WTC11 (cell line): ENCODE measurements around the gene CAPRIN2. TPM values are rescaled to one million over a fixed set of nuclear protein-coding genes. Genes with fewer than 3 reads are reported as not detected.

Experiments
- ARID4B ChIP-seq: sonication (generic); formaldehyde crosslinking; IDR thresholded peaks from 2 replicates; pipeline ENCODE4 v1.8.0; 2023; ENCODE audit warnings: missing genetic modification reagents, mild to moderate bottlenecking, borderline replicate concordance
- E2F4 ChIP-seq: sonication (generic); formaldehyde crosslinking; IDR thresholded peaks from 2 replicates; pipeline ENCODE4 v1.8.1; 2022; ENCODE audit warnings: low read depth, mild to moderate bottlenecking, moderate library complexity, missing genetic modification reagents, borderline replicate concordance
- RELA ChIP-seq: sonication (generic); formaldehyde crosslinking; IDR thresholded peaks from 2 replicates; pipeline ENCODE4 v1.8.1; 2022; ENCODE audit warnings: missing genetic modification reagents, mild to moderate bottlenecking, borderline replicate concordance
- ZNF263 ChIP-seq: sonication (generic); formaldehyde crosslinking; IDR thresholded peaks from 2 replicates; pipeline ENCODE4 v1.8.1; 2022; ENCODE audit warnings: low read depth, mild to moderate bottlenecking, moderate library complexity, missing genetic modification reagents
- ZNF512 ChIP-seq: sonication (generic); formaldehyde crosslinking; IDR thresholded peaks from 2 replicates; pipeline ENCODE4 v1.8.1; 2022; ENCODE audit warnings: missing genetic modification reagents, borderline replicate concordance
- total RNA-seq: library from RNA; stranded (reverse); gene quantifications from 3 replicates; pipeline ENCODE4 v1.2.3, GENCODE V29; 2021
- TF ChIP-seq, protein P1 (sequence below): fragments of 250-450 bp; sonication (Bioruptor Pico); IDR thresholded peaks from 2 replicates; pipeline ENCODE4 v1.9.0; 2021; ENCODE audit warnings: mild to moderate bottlenecking, borderline replicate concordance

The CAPRIN2 gene
- total RNA-seq, 1 experiment from 2014 or later: 62.7 TPM

DNA sequence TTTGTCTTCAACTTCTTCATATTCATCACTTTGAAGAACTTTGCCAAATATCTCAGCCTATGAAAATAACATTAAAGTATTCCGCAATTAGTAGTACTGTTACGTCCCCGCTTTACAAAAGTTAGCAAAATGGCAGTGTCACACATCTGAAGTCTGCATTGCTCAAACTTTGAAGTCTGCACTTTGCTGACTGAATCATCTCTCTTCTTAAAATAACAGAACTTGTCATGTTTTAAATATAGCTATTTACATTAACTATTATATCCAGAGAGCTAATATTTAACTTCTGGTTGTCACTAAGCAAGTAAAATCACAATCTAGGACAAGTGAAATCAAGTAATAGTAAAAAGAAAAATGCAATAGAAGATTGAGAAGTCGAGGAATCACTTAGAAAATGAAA lies 93.5 kb downstream of the CAPRIN2 start (continued):
- TF ChIP-seq ARID4B (CRISPR knock-in tag): no peak
- TF ChIP-seq ZNF263 (CRISPR knock-in tag): no peak
- no peak for TF ChIP-seq ZNF512 (CRISPR knock-in tag)
- TF ChIP-seq RELA (CRISPR knock-in tag): no peak
- TF ChIP-seq, protein P1, sequence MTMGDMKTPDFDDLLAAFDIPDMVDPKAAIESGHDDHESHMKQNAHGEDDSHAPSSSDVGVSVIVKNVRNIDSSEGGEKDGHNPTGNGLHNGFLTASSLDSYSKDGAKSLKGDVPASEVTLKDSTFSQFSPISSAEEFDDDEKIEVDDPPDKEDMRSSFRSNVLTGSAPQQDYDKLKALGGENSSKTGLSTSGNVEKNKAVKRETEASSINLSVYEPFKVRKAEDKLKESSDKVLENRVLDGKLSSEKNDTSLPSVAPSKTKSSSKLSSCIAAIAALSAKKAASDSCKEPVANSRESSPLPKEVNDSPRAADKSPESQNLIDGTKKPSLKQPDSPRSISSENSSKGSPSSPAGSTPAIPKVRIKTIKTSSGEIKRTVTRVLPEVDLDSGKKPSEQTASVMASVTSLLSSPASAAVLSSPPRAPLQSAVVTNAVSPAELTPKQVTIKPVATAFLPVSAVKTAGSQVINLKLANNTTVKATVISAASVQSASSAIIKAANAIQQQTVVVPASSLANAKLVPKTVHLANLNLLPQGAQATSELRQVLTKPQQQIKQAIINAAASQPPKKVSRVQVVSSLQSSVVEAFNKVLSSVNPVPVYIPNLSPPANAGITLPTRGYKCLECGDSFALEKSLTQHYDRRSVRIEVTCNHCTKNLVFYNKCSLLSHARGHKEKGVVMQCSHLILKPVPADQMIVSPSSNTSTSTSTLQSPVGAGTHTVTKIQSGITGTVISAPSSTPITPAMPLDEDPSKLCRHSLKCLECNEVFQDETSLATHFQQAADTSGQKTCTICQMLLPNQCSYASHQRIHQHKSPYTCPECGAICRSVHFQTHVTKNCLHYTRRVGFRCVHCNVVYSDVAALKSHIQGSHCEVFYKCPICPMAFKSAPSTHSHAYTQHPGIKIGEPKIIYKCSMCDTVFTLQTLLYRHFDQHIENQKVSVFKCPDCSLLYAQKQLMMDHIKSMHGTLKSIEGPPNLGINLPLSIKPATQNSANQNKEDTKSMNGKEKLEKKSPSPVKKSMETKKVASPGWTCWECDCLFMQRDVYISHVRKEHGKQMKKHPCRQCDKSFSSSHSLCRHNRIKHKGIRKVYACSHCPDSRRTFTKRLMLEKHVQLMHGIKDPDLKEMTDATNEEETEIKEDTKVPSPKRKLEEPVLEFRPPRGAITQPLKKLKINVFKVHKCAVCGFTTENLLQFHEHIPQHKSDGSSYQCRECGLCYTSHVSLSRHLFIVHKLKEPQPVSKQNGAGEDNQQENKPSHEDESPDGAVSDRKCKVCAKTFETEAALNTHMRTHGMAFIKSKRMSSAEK (CRISPR knock-in tag): no peak
- TF ChIP-seq E2F4 (CRISPR knock-in tag): no peak
- TF ChIP-seq, all 79 proteins: peak for 0

Other genes with a start within 250 kb of the CAPRIN2 start
- 41.2 to 44.8 TPM (median 43.1 TPM) in 3 replicates for gene IPO8, start 59.1 kb downstream of the CAPRIN2 start, total RNA-seq
- 4.6 to 6.1 TPM (median 5.3 TPM) in 3 replicates for gene TSPAN11, start 171.8 kb upstream of the CAPRIN2 start, total RNA-seq